Spleen (tissue), 11 donors: ENCODE data around the gene SLC41A1. TPM values are rescaled to one million over a fixed set of nuclear protein-coding genes. Genes with fewer than 3 reads are reported as not detected.

ENCODE experiments used
- DNase-seq: peaks from one replicate; pipeline ENCODE4 v3.0.0-alpha.2; 2020
- H3K27ac ChIP-seq, 8 donors: fragments of 200-600 bp; sonication (generic) in 7 of 8; 1 replicate in 4 of 8; 2 replicates in 4 of 8; pipeline versions ENCODE4 v1.5.0 to v1.8.0; 2016 to 2021; ENCODE audit warnings: inconsistent platforms in 4 of 8, mild to moderate bottlenecking in 4 of 8, moderate library complexity in 1 of 8
- H3K27me3 ChIP-seq, 7 donors: fragments of 200-600 bp; sonication (generic) in 6 of 7; replicated peaks in 1 of 7; 1 replicate in 4 of 7; 2 replicates in 3 of 7; pipeline versions ENCODE4 v1.5.0 to v1.8.0; 2016 to 2021; ENCODE audit warnings: inconsistent platforms in 3 of 7, mild to moderate bottlenecking in 1 of 7
- H3K36me3 ChIP-seq, 6 donors: fragments of 200-600 bp; sonication (generic) in 5 of 6; 1 replicate in 4 of 6; 2 replicates in 2 of 6; pipeline versions ENCODE4 v1.5.0 to v1.8.0; 2016 to 2021; ENCODE audit warnings: inconsistent platforms in 2 of 6
- H3K4me1 ChIP-seq, 6 donors: fragments of 200-600 bp; sonication (generic) in 5 of 6; 1 replicate in 3 of 6; 2 replicates in 3 of 6; pipeline versions ENCODE4 v1.5.0 to v1.8.0; 2016 to 2021; ENCODE audit warnings: inconsistent platforms in 3 of 6
- H3K4me3 ChIP-seq, 8 donors: fragments of 200-600 bp; sonication (generic) in 7 of 8; 1 replicate in 4 of 8; 2 replicates in 4 of 8; pipeline versions ENCODE4 v1.5.0 to v1.8.0; 2016 to 2021; ENCODE audit warnings: inconsistent platforms in 4 of 8, mild to moderate bottlenecking in 4 of 8, moderate library complexity in 2 of 8
- H3K9me3 ChIP-seq, 8 donors: fragments of 200-600 bp; sonication (generic) in 7 of 8; 1 replicate in 4 of 8; 2 replicates in 4 of 8; pipeline versions ENCODE4 v1.5.0 to v1.8.0; 2016 to 2021; ENCODE audit warnings: inconsistent platforms in 4 of 8
- CTCF ChIP-seq, 11 experiments: fragments of 200-600 bp in 7 of 11; fragments of 450-650 bp in 4 of 11; sonication (generic) in 4 of 11; IDR thresholded peaks in 8 of 11; conservative IDR thresholded peaks in 3 of 11; 1 replicate in 7 of 11; 2 replicates in 4 of 11; pipeline versions ENCODE4 v1.4.0 to v1.8.0; 2016 to 2021; ENCODE audit warnings: antibody characterized with exemption in 11 of 11, inconsistent platforms in 4 of 11, mild to moderate bottlenecking in 1 of 11
- POLR2A ChIP-seq, 3 donors: fragments of 450-650 bp; IDR thresholded peaks; one replicate each; pipeline ENCODE4 v1.5.1; 2017; ENCODE audit warnings: antibody characterized with exemption in 3 of 3, mild to moderate bottlenecking in 1 of 3
- POLR2AphosphoS5 ChIP-seq, 3 donors: sonication (generic); formaldehyde crosslinking; IDR thresholded peaks; one replicate each; pipeline ENCODE4 v1.5.1; 2017; ENCODE audit warnings: antibody characterized with exemption in 3 of 3
- WGBS, 5 donors: extraction: QIAGEN DNeasy Blood & Tissue Kit in 3 of 5; methylation state at CpG; one replicate each; pipeline versions ENCODE4 v1.1.5 to v1.1.7; 2013 to 2018; 5-methylcytosine and 5-hydroxymethylcytosine counted together
- intact Hi-C: fragments of 100-400 bp; cut with DNase I; formaldehyde crosslinking; loops from one replicate; pipeline ENCODE4 v1.15.0; 2023; ENCODE audit warnings: low total_unique reads
- polyA plus RNA-seq, 3 donors: library from polyadenylated mRNA; stranded (reverse); fragments of 200-250 nt; gene quantifications; one replicate each; pipeline ENCODE4 v1.2.1, GENCODE V29; 2013
- total RNA-seq, 7 donors: library from RNA; depleted of rRNA in 3 of 7; stranded (reverse); fragments of >200 nt in 3 of 7; fragmentation: NEBNext Ultra II Directional in 4 of 7; extraction: Animal tissue kit (Norgen Biotek cat#: 25700) in 4 of 7; gene quantifications; one replicate each; pipeline versions ENCODE4 v1.1.0 to v1.2.1, GENCODE V29; 2016 to 2021
- donor health status: healthy with polysubstance abuse.
- donor health status: DM: no; HTN: no; CAD: no; lungs with moderate emphysema.
- donor health status: DM: no; HTN: no; CAD: no.
- donor health status: Bipolar disorder and iron deficiency.
- donor health status: healthy.
- donor health status: DM: no; HTN: no; CAD: no.
- donor health status: DM: yes; HTN: yes; CAD: no.

Gene SLC41A1
- total and polyA plus RNA-seq, 10 donors = 4.1 to 29.0 (median 20.8) TPM

DNA sequence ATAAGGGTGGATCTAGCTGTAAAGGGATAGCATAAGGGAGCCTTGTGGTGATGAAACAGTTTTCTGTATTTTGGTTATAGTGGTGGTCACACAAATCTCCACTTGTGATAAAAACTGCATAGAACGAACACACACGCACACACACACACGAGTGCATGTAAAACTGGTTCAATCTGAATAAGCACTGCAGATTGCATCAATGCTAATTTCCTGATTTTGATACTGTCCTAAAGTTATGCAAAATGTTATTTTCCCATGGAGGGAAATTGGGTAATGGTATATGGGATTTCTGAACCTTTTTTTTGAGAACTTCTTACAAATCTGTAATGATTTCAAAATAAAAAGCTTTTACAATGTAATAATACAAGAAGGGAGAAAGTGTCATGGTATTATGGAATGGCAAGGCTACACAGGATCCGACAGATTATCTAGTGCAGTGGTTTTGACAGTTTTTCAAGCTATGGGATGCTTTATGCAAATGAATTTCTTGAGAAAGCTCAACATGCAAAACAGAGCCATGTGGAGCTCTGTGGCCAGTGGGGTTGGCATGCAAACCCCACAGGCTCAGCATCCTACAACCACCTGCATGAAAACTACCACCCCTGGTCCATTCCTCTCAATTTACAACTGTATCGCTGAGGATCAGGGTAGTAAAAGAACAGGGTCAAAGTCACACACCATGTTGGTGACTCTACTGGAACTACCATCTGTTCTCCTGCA is 18.8 kb downstream of the SLC41A1 start:
- WGBS, 5 donors = 44 to 62% (median 58%) methylated on average over 4 to 5 of the region's 5 CpGs
- Histone ChIP-seq H3K27me3 (no peaks in the 10 kb centered on the region), H3K4me1 (peaks cover 0 to 16% (median 0%) of the 10 kb centered on the region in 6 donors), H3K4me3 (no peak overlapping the region), H3K36me3 (peaks cover 3 to 100% (median 71%) of the 10 kb centered on the region in 6 donors), H3K27ac (no peak overlapping the region), H3K9me3 (no peaks in the 10 kb centered on the region)
- DNase-seq = no peak
- intact Hi-C loops = loop anchor here (10.0 kb wide), 2 partner anchors 121 to 311 kb away; no protein-coding TSS in a partner anchor
- no peak for TF ChIP-seq CTCF (IDR thresholded peaks at IDR 0.05 in 8 of 11, conservative IDR thresholded peaks at IDR 0.05 in 3 of 11)
- TF ChIP-seq POLR2A (IDR thresholded peaks at IDR 0.05) = no peak
- no peak for TF ChIP-seq POLR2AphosphoS5 (IDR thresholded peaks at IDR 0.05)

DNA sequence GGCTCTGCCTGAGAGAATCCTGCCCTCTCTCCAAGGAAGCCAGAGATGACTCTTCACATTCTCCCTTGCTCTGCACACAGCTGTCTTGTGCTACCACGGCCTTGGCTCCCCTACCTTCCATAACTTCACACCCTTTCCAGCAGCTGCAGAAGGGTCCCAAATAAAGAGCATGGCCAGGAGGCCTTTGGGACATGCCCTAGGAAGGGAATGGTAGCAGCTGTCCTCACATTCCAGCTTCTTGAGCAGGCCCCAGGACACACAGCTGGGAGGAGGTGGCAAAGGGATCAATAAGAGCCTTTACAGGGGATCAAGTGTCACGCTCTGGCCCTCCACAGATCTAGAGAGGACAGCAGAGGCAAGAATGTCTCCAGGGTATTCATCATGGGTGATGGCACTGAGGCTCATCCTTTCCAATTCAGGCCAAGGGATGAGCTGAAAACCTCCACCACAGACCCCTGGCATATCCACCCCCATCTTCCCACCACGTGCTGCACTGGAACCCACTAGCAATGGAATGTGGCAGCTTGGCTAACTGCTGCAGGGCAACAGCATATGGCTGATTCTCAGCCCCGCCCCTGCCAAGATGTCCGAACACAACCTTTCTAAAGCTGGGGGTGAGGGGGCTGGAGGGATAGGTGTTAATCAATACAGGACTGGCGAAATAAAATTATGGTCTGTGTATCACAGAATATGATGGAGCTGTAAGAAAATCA is 19.9 kb downstream of the SLC41A1 start:
- H3K4me3 ChIP-seq = no peak overlapping the region
- H3K36me3 ChIP-seq = peaks cover 3 to 92% (median 62%) of the 10 kb centered on the region in 6 donors
- peaks cover 0 to 16% (median 0%) of the 10 kb centered on the region in 6 donors for H3K4me1 ChIP-seq
- DNase-seq = no peak
- H3K9me3 ChIP-seq = no peaks in the 10 kb centered on the region
- TF ChIP-seq POLR2AphosphoS5 (IDR thresholded peaks at IDR 0.05) (no peak), POLR2A (IDR thresholded peaks at IDR 0.05) (no peak), CTCF (IDR thresholded peaks at IDR 0.05 in 8 of 11, conservative IDR thresholded peaks at IDR 0.05 in 3 of 11) (no peak)
- intact Hi-C loops = loop anchor here (10.0 kb wide), 2 partner anchors 122 to 312 kb away; no protein-coding TSS in a partner anchor
- H3K27me3 ChIP-seq = no peaks in the 10 kb centered on the region
- no peak overlapping the region for H3K27ac ChIP-seq
- WGBS, 5 donors = 68 to 89% (median 83%) methylated on average over 5 to 6 of the region's 6 CpGs

- no peaks in the 10 kb centered on the region for H3K27me3 ChIP-seq
- H3K27ac ChIP-seq = no peak overlapping the region
- TF ChIP-seq POLR2AphosphoS5 (IDR thresholded peaks at IDR 0.05) (no peak), CTCF (IDR thresholded peaks at IDR 0.05 in 8 of 11, conservative IDR thresholded peaks at IDR 0.05 in 3 of 11) (no peak), POLR2A (IDR thresholded peaks at IDR 0.05) (no peak)
- no peak overlapping the region for H3K4me3 ChIP-seq
- H3K4me1 ChIP-seq = peaks cover 0 to 16% (median 0%) of the 10 kb centered on the region in 6 donors
- 68 to 89% (median 83%) methylated on average over 8 of the region's 8 CpGs for WGBS, 5 donors
- H3K36me3 ChIP-seq = peaks cover 3 to 85% (median 56%) of the 10 kb centered on the region in 6 donors
- no peaks in the 10 kb centered on the region for H3K9me3 ChIP-seq
- intact Hi-C loops = loop anchor here (10.0 kb wide), 2 partner anchors 122 to 312 kb away; no protein-coding TSS in a partner anchor
- no peak for DNase-seq
Observed at GRCh38 chr1:205792481-205792881, 20.5 kb downstream of the SLC41A1 start.
